Endothelial cell of umbilical vein (primary cell): ENCODE measurements around the gene RAPGEF6. TPM values are rescaled to one million over a fixed set of nuclear protein-coding genes. Genes with fewer than 3 reads are reported as not detected.

ENCODE experiments used
- BruUV-seq: library from RNA; stranded (reverse); fragments of 400-500 nt; replicated peaks from 2 replicates; lab custom pipeline; 2021; lab: Mats Ljungman, UMichigan
- CTCF ChIA-PET: fragments of 300-600, 350-600 bp; sonication (Branson Sonifier 250); formaldehyde crosslinking; loops from one replicate; lab custom pipeline; 2021; ENCODE audit warnings: antibody characterized with exemption, inconsistent platforms; lab: Charles Lee
- POLR2A ChIA-PET: fragments of 300-600, 350-600 bp; sonication (Branson Sonifier 250); formaldehyde crosslinking; loops from one replicate; lab custom pipeline; 2021; ENCODE audit warnings: antibody characterized with exemption, inconsistent platforms; lab: Charles Lee
- DNase-seq: peaks from one replicate; pipeline ENCODE4 v3.0.0-alpha.2; 2011; ENCODE audit warnings: low read depth, low spot score
- FAIRE-seq: peaks from 2 replicates; lab custom pipeline; 2011; peaks lifted over from hg19 to GRCh38; lab: Jason Lieb, UNC
- H2AFZ ChIP-seq: 2 replicates; pipeline ENCODE4 v1.6.0; 2012; ENCODE audit warnings: low read depth, low read length, control low read depth, inconsistent platforms
- H3K27ac ChIP-seq: 2 replicates; pipeline ENCODE4 v1.5.1; 2011; ENCODE audit warnings: low read depth, mild to moderate bottlenecking, control low read depth, low read length, moderate library complexity; ENCODE audit not compliant: insufficient read depth
- H3K27me3 ChIP-seq, 2 experiments: 2 replicates each; pipeline versions ENCODE4 v1.6.0 to v1.6.1; 2011; ENCODE audit warnings: low read length in 2 of 2, mixed read lengths in 1 of 2; ENCODE audit not compliant: control insufficient read depth in 2 of 2, insufficient read depth in 2 of 2
- H3K36me3 ChIP-seq, 2 experiments: 2 replicates in 1 of 2; 3 replicates in 1 of 2; pipeline ENCODE4 v1.5.1; 2011; ENCODE audit warnings: low read length in 2 of 2, mild to moderate bottlenecking in 1 of 2, moderate library complexity in 1 of 2; ENCODE audit not compliant: control insufficient read depth in 2 of 2, insufficient read depth in 2 of 2; ENCODE audit errors: extremely low read depth in 1 of 2
- H3K4me1 ChIP-seq: 3 replicates; pipeline ENCODE4 v1.5.1; 2011; ENCODE audit warnings: mild to moderate bottlenecking, low read length; ENCODE audit not compliant: control insufficient read depth, insufficient read depth; ENCODE audit errors: extremely low read depth
- H3K4me2 ChIP-seq: 2 replicates; pipeline ENCODE4 v1.6.1; 2011; ENCODE audit warnings: low read length, control low read depth, mixed read lengths; ENCODE audit not compliant: insufficient read depth
- H3K4me3 ChIP-seq, 3 experiments: fragments of 200-600 bp in 1 of 3; sonication (generic), shearing (Covaris generic) in 1 of 3; replicated peaks in 1 of 3; 2 replicates each; pipeline ENCODE4 v1.5.1; 2011 to 2016; ENCODE audit warnings: control low read depth in 3 of 3, low read length in 3 of 3, mild to moderate bottlenecking in 2 of 3, inconsistent platforms in 1 of 3, low read depth in 1 of 3, moderate library complexity in 1 of 3; ENCODE audit not compliant: insufficient read depth in 1 of 3
- H3K79me2 ChIP-seq: 2 replicates; pipeline ENCODE4 v1.6.0; 2012; ENCODE audit warnings: low read length, inconsistent platforms; ENCODE audit not compliant: control insufficient read depth, insufficient read depth
- H3K9ac ChIP-seq: replicated peaks from 2 replicates; pipeline ENCODE3; 2011; ENCODE audit warnings: low read length, control low read depth; ENCODE audit not compliant: insufficient read depth; ENCODE audit errors: extremely low read depth
- H3K9me1 ChIP-seq: replicated peaks from 3 replicates; pipeline ENCODE4 v1.6.0; 2011; ENCODE audit warnings: mild to moderate bottlenecking, low read length; ENCODE audit not compliant: control insufficient read depth, insufficient read depth; ENCODE audit errors: extremely low read depth
- H3K9me3 ChIP-seq: replicated peaks from 2 replicates; pipeline ENCODE4 v1.5.1; 2012; ENCODE audit warnings: low read length, inconsistent platforms; ENCODE audit not compliant: control insufficient read depth, insufficient read depth
- H4K20me1 ChIP-seq: replicated peaks from 2 replicates; pipeline ENCODE3; 2011; ENCODE audit warnings: mild to moderate bottlenecking, low read length; ENCODE audit not compliant: control insufficient read depth, insufficient read depth; ENCODE audit errors: extremely low read depth
- EZH2 ChIP-seq: IDR thresholded peaks from 2 replicates; pipeline ENCODE4 v1.6.1; 2012; ENCODE audit warnings: borderline replicate concordance, low read depth, mild to moderate bottlenecking, moderate library complexity, low read length, inconsistent platforms; ENCODE audit not compliant: severe bottlenecking
- FOS ChIP-seq: IDR thresholded peaks from 2 replicates; pipeline ENCODE4 v1.6.1; 2011; ENCODE audit warnings: mild to moderate bottlenecking, low read length, moderate library complexity, borderline replicate concordance; ENCODE audit not compliant: insufficient read depth
- GATA2 ChIP-seq: IDR thresholded peaks from 2 replicates; pipeline ENCODE4 v1.7.0; 2011; ENCODE audit warnings: low read depth, mild to moderate bottlenecking, moderate library complexity, mixed read lengths, low read length; ENCODE audit not compliant: insufficient read length, insufficient read depth
- JUN ChIP-seq: IDR thresholded peaks from 2 replicates; pipeline ENCODE4 v1.6.1; 2011; ENCODE audit warnings: borderline replicate concordance, low read depth; ENCODE audit not compliant: insufficient read length, insufficient read depth
- MAX ChIP-seq: IDR thresholded peaks from 2 replicates; pipeline ENCODE4 v1.6.1; 2011; ENCODE audit not compliant: insufficient read depth, insufficient read length
- MYC ChIP-seq: IDR thresholded peaks from one replicate; pipeline ENCODE4 v1.6.1; 2011; ENCODE audit warnings: mild to moderate bottlenecking, low read depth, low read length
- POLR2A ChIP-seq: IDR thresholded peaks from 2 replicates; pipeline ENCODE4 v1.6.1; 2012; ENCODE audit warnings: low read depth, mild to moderate bottlenecking, control low read depth, low read length
- POLR2AphosphoS5 ChIP-seq: IDR thresholded peaks from 2 replicates; pipeline ENCODE4 v1.6.1; 2012; ENCODE audit warnings: low read depth, mild to moderate bottlenecking, control low read depth, low read length, moderate library complexity; ENCODE audit not compliant: insufficient read depth
- dilution Hi-C: fragments of 300-500 bp; cut with MboI; formaldehyde crosslinking; loops from one replicate; pipeline ENCODE4 v1.15.0; 2019; ENCODE audit warnings: low sequenced_read_pairs; ENCODE audit not compliant: extremely low pct_ligation_motif_present
- intact Hi-C: fragments of 100-400 bp; cut with micrococcal nuclease; formaldehyde crosslinking; loops from one replicate; pipeline ENCODE4 v1.10.0; 2022
- polyA plus RNA-seq, 4 experiments: library from polyadenylated mRNA; depleted of rRNA in 3 of 4; stranded (reverse) in 3 of 4; unstranded in 1 of 4; fragments of >200 nt; gene quantifications; 2 replicates each; pipeline versions ENCODE4 v1.2.1 to v1.2.3, GENCODE V29; 2011 to 2012; ENCODE audit warnings: missing spikeins in 1 of 4
- total RNA-seq: library from RNA; stranded (reverse); gene quantifications from 2 replicates; pipeline ENCODE4 v1.2.3, GENCODE V29; 2021
- TF ChIP-seq, protein P1 (sequence below), 2 donors: IDR thresholded peaks; 1 replicate in 1 of 2; 2 replicates in 1 of 2; pipeline ENCODE4 v1.5.1; 2011; ENCODE audit warnings: low read length in 2 of 2, mild to moderate bottlenecking in 2 of 2, moderate library complexity in 2 of 2, control low read depth in 1 of 2, inconsistent platforms in 1 of 2, low read depth in 1 of 2; ENCODE audit not compliant: insufficient read depth in 1 of 2; ENCODE audit errors: extremely low read depth in 1 of 2

Gene RAPGEF6
- total and polyA plus RNA-seq, 2 donors (not counting 3 experiments of a cell fraction or from before 2014, with no cell fraction given): 3.5 to 17.5 TPM

- Histone ChIP-seq H3K36me3 (peaks cover 6 to 9% of the 10 kb centered on the region in 2 experiments), H3K4me3 (no peak overlapping the region), H3K27ac (no peak overlapping the region), H2AFZ (no peak overlapping the region), H3K27me3 (no peaks in the 10 kb centered on the region), H4K20me1 (no peaks in the 10 kb centered on the region), H3K9me1 (no peaks in the 10 kb centered on the region), H3K4me2 (no peak overlapping the region), H3K4me1 (no peaks in the 10 kb centered on the region), H3K79me2 (no peaks in the 10 kb centered on the region), H3K9ac (no peak overlapping the region), H3K9me3 (no peaks in the 10 kb centered on the region)
- dilution Hi-C loops (no loop called here), intact Hi-C loops (loop anchor here (5.0 kb wide), 1 partner anchor 99 kb away; no protein-coding TSS in a partner anchor)
- DNase-seq: no peak
- CTCF ChIA-PET: no interaction called here
- no TSS peak for BruUV-seq
- no peak for FAIRE-seq
- POLR2A ChIA-PET: no interaction called here
- TF ChIP-seq GATA2 (no peak), FOS (no peak), EZH2 (no peak), MAX (no peak), MYC (no peak), POLR2A (no peak), POLR2AphosphoS5 (no peak), JUN (no peak)
- TF ChIP-seq, protein P1, sequence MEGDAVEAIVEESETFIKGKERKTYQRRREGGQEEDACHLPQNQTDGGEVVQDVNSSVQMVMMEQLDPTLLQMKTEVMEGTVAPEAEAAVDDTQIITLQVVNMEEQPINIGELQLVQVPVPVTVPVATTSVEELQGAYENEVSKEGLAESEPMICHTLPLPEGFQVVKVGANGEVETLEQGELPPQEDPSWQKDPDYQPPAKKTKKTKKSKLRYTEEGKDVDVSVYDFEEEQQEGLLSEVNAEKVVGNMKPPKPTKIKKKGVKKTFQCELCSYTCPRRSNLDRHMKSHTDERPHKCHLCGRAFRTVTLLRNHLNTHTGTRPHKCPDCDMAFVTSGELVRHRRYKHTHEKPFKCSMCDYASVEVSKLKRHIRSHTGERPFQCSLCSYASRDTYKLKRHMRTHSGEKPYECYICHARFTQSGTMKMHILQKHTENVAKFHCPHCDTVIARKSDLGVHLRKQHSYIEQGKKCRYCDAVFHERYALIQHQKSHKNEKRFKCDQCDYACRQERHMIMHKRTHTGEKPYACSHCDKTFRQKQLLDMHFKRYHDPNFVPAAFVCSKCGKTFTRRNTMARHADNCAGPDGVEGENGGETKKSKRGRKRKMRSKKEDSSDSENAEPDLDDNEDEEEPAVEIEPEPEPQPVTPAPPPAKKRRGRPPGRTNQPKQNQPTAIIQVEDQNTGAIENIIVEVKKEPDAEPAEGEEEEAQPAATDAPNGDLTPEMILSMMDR (IDR thresholded peaks at IDR 0.05; ENCODE audit: extremely low read depth in 1 of 2, insufficient read depth in 1 of 2, low read depth in 1 of 2, low read length in 2 of 2): no peak
These were observed 201.9 kb downstream of the RAPGEF6 start for GRCh38 chr5:131433109-131433508.
